RPMI8226 (cell line): ENCODE data around the gene OS9.
A peak's percentile ranks its signal among the peaks of the same experiment; 100 is the strongest.
"Not testable (repeated sequence)": the region's sequence is repeated elsewhere in the genome, so short reads cannot be mapped to it uniquely, and the experiment has no call there.

Experiments used
- DNase-seq: peaks from one replicate; pipeline ENCODE4 v3.0.0-alpha.2; 2015

OS9 gene, protein sequence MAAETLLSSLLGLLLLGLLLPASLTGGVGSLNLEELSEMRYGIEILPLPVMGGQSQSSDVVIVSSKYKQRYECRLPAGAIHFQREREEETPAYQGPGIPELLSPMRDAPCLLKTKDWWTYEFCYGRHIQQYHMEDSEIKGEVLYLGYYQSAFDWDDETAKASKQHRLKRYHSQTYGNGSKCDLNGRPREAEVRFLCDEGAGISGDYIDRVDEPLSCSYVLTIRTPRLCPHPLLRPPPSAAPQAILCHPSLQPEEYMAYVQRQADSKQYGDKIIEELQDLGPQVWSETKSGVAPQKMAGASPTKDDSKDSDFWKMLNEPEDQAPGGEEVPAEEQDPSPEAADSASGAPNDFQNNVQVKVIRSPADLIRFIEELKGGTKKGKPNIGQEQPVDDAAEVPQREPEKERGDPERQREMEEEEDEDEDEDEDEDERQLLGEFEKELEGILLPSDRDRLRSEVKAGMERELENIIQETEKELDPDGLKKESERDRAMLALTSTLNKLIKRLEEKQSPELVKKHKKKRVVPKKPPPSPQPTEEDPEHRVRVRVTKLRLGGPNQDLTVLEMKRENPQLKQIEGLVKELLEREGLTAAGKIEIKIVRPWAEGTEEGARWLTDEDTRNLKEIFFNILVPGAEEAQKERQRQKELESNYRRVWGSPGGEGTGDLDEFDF

DNA sequence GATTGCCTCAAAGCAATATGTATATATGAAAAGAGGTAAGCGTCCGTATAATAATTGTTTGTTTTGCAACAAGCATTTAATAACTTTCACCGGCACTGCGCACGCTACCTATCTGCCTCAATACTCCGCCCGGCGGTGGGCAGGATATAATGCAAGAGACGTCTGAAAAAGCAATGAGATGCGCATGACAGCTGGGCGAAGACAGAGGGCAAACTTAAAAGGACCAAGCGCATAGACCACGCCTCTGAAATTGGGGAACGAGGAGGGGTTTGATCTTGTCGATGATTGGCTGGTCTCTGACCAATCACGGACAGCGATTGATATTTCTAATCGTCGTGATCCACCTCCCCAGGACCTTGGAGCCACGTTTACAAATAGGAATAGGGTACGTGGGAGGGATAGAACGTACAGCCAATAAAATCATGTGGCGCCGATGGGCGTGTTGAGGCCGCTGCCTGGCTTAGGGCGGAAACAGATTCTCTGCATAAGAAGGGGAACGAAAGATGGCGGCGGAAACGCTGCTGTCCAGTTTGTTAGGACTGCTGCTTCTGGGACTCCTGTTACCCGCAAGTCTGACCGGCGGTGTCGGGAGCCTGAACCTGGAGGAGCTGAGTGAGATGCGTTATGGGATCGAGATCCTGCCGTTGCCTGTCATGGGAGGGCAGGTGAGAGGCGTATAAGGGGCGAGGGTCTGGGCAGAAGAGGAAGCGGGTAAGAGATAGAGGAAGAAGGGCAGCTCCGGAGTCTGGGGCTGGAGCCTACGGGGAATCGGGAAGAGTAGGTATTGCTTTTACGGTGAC, at the start of gene OS9:
OS9 (plus strand) TSS at position 474 of the 800 bp plus-strand sequence; CDS start at position 504, 30 bp downstream.
- DNase-seq: peak; percentile 99

DNA sequence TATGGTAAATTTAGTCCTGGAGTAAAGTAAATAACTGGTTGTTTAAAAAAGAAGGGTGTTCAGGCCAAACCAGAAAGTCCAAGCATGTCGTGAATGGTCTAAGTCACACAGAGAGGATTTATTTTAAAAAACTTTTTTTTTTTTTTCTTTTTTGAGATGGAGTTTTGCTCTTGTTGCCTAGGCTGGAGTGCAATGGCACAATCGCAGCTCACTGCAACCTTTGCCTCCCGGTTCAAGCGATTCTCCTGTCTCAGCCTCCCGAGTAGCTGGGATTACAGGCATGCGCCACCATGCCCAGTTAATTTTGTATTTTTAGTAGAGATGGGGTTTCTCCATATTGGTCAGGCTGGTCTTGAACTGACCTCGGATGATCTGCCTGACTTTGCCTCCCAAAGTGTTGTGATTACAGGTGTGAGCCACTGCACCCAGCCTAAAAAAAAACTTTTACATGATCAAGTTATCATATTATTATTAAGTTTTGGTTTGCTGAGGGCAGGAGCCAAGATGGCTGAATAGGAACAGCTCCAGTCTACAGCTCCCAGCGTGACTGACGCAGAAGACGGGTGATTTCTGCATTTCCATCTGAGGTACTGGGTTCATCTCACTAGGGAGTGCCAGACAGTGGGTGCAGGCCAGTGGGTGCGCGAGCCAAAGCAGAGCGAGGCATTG, 47.8 kb upstream of the OS9 start:
- peak; percentile 48 for DNase-seq

DNA sequence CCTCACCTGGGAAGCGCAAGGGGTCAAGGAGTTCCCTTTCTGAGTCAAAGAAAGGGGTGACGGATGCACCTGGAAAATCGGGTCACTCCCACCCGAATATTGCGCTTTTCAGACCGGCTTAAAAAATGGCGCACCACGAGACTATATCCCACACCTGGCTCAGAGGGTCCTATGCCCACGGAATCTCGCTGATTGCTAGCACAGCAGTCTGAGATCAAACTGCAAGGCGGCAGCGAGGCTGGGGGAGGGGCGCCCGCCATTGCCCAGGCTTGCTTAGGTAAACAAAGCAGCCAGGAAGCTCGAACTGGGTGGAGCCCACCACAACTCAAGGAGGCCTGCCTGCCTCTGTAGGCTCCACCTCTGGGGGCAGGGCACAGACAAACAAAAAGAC, 47.3 kb upstream of the OS9 start:
- not testable (repeated sequence) for DNase-seq

DNA sequence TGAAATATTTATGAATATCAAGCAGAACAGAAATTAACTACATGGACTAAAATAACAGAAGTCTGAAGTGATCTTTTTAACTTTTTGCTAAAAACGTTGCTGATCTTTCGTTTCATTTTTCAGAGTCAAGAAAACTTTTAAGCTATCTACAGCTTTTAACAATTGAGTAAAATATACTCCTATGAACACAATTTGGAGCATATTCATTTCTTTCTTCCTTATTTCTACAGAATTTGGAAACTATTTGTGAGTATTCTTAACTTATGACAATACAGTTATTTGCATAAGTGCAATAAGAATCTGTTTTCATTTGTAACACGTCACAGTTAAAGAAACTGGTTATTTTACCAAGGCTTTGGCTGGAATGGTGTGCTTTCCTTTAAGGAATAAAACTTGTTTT, 39.9 kb upstream of the OS9 start:
- DNase-seq: no peak

DNA sequence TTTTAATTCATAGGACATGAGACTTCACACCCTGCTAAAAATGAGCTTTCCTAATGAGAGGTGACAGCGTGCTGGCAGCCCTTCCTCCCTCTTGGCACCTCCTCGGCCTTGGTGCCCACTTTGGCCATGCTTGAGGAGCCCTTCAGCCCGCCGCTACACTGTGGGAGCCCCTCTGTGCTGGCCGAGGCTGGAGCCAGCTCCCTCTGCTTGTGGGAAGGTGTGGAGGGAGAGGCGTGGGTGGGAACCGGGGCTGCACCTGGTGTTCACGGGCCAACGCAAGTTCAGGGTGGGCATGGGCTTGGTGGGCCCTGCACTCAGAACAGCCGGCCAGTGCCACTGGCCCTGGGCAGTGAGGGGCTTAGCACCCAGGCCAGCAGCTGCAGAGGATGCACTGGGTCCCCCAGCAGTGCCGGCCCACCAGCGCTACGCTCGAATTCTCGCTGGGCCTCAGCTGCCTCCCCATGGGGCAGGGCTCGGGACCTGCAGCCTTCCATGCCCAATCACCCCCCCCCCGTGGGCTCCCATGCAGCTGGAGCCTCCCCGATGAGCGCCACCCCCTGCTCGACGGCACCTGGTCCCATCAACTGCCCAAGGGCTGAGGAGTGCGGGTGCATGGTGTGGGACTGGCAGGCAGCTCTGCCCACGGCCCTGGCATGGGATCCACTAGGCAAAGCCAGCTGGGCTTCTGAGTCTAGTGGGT, 38.2 kb upstream of the OS9 start:
- no peak for DNase-seq

DNA sequence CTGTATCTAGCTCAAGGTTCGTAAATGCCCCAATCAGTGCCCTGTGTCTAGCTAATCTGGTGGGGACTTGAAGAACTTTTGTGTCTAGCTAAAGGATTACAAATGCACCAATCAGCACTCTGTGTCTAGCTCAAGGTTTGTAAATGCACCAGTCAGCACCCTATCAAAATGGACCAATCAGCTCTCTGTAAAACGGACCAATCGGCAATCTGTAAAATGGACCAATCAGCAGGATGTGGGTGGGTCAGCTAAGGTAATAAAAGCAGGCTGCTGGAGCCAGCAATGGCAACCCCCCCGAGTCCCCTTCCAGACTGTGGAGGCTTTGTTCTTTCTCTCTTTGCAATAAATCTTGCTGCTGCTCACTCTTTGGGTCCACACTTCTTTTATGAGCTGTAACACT, 37.5 kb upstream of the OS9 start:
- not testable (repeated sequence) for DNase-seq

DNA sequence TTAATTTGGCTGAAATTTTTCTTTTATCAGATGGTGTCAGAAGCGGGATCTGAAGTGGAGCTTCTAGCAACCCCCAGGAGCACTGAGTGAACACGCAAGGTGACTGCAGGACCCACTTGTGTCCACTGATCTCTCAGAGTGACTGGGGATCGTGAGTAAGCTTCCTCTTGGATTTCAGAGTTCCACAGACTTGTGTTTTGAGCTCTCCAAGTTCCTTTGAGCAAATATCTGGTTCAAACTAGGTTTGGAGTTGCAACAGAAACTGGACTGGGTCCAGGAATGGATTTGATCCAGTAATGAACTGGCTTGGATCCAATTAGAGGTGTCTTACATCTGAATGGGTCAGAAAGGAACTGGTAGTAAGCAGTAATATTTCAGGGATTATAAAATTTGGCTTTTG, 36.2 kb upstream of the OS9 start:
- DNase-seq: no peak

DNA sequence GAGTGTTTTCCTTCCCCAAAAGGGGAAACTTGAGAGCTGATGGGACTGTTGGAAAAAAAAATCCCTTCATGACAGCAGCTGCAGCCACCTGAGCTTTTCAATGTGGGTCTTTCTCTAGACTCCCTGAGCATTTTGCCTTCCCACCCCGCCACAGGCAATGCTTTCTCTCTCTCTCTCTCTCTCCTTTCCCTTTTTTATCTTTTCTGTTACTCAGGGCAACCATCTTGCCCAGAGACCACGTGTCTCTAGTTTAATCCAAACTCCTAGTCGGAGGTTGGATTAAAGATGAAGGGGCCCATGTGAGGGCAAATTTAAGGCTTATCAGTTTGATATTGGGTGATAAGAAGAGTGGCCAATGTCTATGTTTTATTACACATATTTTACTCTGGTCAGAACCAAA, 35.0 kb upstream of the OS9 start:
- no peak for DNase-seq

DNA sequence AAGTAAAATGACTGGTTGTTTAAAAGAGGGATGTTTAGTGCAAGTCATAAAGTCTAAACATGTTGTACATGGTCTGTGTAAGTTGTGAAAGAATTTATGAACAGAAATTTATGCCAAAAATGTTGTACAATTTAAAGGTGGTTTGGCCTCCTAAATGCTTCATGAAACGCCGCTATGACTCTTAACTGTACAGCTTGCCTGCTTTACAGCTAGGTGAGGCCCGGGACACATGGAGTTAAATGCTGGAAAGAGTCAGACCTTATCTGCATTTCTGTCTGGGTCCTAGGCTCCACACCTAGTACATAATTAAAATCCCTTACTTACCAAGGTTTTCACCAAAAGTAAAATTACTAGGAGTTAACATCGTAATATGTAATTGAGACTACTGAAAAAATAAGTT, 32.6 kb upstream of the OS9 start:
- DNase-seq: no peak

DNA sequence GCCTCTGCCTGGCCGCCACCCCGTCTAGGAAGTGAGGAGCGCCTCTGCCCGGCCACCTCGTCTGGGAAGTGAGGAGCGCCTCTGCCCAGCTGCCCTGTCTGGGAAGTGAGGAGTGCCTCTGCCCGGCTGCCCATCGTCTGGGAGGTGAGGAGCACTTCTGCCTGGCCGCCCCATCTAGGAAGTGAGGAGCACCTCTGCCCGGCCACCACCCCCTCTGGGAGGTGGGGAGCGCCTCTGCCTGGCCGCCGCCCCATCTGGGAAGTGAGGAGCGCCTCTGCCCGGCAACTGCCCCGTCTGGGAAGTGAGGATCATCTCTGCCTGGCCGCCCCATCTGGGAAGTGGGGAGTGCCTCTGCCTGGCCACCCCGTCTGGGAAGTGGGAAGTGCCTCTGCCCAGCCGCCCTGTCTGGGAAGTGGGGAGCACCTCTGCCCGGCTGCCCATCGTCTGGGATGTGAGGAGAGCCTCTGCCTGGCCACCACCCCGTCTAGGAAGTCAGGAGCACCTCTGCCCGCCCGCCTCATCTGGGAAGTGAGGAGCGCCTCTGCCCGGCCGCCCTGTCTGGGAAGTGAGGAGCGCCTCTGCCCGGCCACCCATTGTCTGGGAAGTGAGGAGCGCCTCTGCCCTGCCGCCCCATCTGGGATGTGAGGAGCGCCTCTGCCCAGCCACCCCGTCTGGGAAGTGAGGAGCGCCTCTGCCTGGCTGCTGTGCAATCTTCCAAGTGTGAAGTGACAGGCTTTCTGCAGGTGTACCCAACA, 28.7 kb upstream of the OS9 start:
- not testable (repeated sequence) for DNase-seq

DNA sequence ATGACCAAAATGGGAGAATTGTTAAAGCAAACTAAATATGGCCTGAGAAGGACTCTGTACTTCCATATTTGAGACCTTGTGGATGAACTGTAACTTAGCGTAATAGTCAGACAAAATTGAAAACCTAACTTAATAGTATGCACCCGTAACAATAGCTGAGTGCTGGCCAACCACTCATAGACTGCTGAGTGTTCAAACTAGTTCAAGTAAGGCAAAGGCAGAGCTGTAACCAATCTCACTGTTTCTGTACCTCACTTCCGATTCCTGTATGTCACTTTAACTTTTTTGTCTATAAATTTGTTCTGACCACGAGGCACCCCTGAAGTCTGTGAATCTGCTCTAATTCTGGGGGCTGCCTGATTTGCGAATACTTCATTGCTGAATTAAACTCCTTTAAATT, 27.0 kb upstream of the OS9 start:
- DNase-seq: no peak

DNA sequence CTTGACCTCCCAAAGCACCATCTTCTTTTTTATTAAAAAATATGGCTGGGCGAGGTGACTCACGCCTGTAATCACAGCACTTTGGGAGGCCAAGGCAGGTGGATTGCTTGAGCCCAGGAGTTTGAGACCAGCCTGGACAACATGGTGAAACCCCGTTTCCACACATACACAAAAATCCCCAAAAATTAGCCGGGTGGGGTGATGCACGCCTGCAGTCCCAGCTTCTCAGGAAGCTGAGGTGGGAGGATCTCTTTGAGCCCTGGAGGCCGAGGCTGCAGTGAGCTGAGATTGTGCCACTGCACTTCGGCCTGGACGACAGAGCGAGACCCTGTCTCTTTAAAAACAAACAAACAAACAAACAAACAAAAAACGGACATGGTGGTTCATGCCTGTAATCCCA, 24.2 kb upstream of the OS9 start:
- DNase-seq: not testable (repeated sequence)

DNA sequence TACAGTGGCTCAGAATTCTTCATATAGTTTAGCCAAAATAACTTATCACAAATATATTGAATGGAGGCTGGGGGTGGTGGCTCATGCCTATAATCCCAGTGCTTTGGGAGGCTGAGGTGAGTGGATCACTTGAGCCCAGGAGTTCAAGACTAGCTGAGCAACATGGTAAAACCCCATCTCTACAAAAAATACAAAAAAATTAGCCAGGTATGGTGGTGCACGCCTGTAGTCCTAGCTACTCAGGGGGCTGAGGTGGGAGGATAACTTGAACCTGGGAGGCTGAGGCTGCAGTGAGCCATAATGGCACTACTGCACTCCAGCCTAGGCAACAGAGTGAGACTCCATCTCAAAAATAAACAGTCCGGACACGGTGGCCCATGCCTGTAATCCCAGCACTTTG, 22.1 kb upstream of the OS9 start:
- not testable (repeated sequence) for DNase-seq

DNA sequence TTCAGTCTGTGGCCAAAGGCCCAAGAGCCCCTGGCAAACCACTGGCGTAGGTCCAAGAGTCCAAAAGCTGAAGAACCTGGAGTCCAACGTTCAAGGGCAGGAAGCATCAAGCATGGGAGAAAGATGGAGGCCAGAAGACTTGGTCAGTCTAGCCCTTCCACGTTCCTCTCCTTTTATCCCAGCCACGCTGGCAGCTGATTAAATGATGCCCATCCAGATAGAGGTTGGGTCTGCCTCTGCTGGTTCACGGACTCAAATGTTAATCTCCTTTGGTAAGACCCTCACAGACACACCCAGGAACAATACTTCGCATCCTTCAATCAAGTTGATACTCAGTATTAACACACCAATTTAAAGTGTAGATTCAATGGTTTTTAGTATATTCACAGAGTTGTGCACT, 21.1 kb upstream of the OS9 start:
- no peak for DNase-seq

DNA sequence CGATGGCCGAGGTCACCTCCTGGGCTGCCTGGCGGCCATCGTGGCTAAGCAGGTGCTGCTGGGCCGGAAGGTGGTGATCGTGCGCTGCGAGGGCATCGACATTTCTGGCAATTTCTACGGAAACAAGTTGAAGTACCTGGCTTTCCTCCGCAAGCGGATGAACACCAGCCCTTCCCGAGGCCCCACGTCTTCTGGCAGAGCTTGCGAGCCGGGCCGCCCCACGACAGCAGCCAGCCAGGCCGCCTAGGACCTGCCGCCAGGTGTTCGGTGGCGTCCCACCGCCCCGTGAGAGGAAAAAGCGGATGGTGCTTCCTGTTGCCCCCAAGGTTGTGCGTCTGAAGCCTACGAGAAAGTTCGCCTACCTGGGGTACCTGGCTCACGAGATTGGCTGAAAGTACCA, 19.2 kb upstream of the OS9 start:
- DNase-seq: no peak

DNA sequence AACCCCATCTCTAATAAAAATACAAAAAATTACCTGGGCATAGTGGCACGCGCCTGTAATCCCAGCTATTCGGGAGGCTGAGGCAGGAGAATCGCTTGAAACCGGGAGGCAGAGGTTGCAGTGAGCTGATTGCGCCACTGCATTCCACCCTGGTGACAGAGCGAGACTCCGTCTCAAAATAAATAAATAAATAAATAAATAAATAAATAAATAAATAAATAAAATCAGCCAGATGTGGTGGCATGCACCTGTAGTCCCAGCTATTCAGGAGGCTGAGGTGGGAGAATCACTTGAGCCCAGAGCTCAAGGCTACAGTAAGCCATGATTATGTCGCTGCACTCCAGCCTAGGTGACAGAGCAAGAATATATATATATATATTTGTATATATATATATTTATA, 16.0 kb upstream of the OS9 start:
- not testable (repeated sequence) for DNase-seq

DNA sequence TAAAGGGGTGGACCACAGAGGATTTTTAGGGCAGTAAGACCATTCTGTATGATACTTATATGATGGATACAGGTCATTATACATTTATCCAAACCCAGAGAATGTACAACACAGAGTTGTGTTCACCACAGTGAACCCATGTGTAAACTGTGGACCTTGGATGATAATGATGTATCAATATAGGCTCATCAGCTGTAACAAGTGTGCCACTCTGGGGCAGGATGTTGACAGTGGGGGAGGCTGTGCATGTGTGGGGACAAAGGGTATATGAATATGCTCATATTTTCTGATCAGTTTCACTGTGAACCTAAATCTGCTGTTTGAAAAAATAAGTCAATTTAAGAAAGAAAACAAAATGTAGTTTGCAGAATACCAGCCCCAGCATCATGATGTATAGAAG, 14.2 kb upstream of the OS9 start:
- DNase-seq: no peak

DNA sequence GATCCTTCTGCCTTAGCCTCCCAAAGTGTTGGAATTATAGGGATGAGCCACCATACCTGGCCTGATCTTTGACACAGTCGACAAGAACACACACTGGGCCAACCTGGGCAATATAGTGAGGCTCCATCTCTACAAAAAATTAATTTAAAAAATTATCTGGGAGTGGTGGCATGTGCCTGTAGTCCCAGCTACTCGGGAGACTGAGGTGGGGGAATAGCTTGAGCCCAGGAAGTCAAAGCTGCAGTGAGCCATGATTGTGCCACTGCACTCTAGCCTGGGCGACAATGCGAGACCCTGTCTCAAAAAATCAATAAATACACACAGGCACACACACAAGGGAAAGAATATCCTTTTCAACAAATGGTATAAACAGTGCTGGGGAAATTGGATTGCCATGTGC, 6.1 kb upstream of the OS9 start:
- DNase-seq: no peak

DNA sequence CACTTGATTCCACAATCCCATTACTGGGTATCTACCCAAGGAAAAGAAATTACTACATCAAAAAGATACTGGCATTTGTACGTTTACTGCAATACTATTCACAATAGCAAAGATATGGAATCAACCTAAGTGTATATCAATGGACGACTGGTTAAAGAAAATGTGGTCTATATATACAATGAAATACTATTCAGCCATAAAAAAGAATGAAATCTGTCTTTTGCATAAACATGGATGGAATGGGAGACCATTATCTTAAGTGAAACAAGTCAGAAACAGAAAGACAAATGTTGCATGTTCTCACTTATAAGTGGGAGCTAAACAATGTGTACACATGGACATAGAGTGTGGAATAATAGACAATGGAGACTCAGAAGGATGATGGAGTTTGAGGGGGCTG, 5.0 kb upstream of the OS9 start:
- DNase-seq: no peak

DNA sequence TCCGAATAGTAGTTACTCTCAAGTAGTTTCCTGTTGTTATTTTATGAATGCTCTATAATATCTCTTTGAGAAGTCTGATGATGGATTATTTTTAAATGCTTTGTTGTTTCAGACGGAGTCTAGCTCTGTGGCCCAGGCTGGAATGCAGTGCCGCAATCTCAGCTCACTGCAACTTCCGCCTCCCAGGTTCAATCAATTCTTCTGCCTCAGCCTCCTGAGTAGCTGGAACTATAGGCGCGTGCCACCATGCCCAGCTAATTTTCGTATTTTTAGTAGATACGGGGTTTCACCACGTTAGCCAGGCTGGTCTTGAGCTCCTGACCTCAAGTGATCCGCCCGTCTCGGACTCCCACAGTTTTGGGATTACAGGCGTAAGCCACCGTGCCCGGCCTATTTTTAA, 1.4 kb upstream of the OS9 start:
- no peak for DNase-seq

DNA sequence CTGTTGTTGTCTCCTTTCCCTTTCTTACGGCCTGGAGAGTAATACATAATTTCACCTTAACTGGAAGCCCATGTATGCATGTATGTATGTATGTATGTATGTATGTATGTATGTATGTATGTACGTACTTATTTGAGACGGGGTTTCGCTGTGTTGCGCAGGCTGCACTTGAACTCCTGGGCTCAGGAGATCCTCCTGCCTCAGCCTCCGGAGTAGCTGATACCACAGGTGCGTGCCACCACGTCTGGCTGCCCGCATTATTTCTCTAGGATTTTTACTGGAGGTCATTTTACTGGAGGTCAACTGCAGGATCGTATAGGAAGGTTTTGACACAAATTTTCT, 644 bp upstream of the OS9 start:
- DNase-seq: no peak

DNA sequence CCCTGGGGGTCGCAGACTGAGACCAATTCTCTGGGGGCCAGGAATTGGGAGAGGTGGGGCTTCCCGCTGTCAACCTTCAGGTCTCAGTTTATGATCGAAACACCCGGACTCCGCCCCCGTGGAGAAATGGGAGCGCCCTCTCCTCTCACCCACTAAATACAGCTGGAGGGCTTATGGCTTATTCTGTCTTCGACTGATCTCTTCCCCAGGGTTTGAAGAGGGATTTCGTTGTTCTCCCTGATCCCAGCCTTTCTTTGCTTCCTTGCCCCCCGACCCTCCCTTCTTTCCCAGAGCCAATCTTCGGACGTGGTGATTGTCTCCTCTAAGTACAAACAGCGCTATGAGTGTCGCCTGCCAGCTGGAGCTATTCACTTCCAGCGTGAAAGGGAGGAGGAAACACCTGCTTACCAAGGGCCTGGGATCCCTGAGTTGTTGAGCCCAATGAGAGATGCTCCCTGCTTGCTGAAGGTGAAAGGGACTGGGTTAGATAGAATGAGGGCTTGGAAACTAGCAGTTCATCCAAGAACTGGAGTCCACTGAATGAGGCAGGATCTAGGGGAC, 607 bp downstream of the OS9 start:
- DNase-seq: peak; percentile 21
